GM12865 (cell line): ENCODE measurements around the gene LRRTM3.
A peak's percentile ranks its signal among the peaks of the same experiment; 100 is the strongest.

Experiments
- DNase-seq: peaks from one replicate; pipeline ENCODE4 v3.0.0; 2010; ENCODE audit warnings: low read depth
- H3K4me3 ChIP-seq: 2 replicates; pipeline ENCODE4 v1.5.1; 2011; ENCODE audit warnings: mild to moderate bottlenecking, low read depth, low read length, control low read depth
- TF ChIP-seq, protein P1 (sequence below): IDR thresholded peaks from 2 replicates; pipeline ENCODE4 v1.5.1; 2011; ENCODE audit warnings: low read length, control low read depth, low read depth, inconsistent platforms; ENCODE audit not compliant: insufficient read depth; ENCODE audit errors: missing control alignments

LRRTM3 gene

DNA sequence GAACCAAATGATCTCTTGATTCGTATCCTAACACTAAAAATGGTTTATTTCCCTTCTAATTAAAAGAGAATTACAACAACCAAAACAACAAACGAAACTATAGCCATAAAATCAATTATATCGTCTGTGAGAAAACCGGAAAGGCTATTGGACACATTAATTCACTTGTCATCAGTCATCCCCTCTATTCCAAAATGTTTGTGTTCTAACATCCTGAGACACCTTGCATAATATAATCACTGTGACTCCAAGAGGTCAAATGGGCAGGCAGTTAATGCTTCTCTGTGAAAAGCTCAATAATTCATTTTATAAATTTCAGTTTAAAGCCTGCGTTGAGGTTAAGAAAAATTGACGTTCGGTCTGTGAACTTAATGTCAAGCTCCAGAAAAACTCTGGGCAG, 463 bp upstream of the LRRTM3 start:
- no peak overlapping the region for H3K4me3 ChIP-seq
- DNase-seq, result no peak
- TF ChIP-seq, protein P1, sequence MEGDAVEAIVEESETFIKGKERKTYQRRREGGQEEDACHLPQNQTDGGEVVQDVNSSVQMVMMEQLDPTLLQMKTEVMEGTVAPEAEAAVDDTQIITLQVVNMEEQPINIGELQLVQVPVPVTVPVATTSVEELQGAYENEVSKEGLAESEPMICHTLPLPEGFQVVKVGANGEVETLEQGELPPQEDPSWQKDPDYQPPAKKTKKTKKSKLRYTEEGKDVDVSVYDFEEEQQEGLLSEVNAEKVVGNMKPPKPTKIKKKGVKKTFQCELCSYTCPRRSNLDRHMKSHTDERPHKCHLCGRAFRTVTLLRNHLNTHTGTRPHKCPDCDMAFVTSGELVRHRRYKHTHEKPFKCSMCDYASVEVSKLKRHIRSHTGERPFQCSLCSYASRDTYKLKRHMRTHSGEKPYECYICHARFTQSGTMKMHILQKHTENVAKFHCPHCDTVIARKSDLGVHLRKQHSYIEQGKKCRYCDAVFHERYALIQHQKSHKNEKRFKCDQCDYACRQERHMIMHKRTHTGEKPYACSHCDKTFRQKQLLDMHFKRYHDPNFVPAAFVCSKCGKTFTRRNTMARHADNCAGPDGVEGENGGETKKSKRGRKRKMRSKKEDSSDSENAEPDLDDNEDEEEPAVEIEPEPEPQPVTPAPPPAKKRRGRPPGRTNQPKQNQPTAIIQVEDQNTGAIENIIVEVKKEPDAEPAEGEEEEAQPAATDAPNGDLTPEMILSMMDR, result no peak

DNA sequence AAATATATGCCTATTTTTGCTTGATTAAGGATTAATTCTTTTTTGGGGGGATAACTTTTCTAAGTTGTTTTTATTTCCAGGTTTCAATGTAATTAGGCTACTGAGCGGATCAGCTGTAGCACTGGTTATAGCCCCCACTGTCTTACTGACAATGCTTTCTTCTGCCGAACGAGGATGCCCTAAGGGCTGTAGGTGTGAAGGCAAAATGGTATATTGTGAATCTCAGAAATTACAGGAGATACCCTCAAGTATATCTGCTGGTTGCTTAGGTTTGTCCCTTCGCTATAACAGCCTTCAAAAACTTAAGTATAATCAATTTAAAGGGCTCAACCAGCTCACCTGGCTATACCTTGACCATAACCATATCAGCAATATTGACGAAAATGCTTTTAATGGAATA, 1.0 kb downstream of the LRRTM3 start:
- no peak for DNase-seq
- no peak overlapping the region for H3K4me3 ChIP-seq

DNA sequence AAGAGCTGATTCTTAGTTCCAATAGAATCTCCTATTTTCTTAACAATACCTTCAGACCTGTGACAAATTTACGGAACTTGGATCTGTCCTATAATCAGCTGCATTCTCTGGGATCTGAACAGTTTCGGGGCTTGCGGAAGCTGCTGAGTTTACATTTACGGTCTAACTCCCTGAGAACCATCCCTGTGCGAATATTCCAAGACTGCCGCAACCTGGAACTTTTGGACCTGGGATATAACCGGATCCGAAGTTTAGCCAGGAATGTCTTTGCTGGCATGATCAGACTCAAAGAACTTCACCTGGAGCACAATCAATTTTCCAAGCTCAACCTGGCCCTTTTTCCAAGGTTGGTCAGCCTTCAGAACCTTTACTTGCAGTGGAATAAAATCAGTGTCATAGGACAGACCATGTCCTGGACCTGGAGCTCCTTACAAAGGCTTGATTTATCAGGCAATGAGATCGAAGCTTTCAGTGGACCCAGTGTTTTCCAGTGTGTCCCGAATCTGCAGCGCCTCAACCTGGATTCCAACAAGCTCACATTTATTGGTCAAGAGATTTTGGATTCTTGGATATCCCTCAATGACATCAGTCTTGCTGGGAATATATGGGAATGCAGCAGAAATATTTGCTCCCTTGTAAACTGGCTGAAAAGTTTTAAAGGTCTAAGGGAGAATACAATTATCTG, 1.6 kb downstream of the LRRTM3 start:
- no peak for DNase-seq
- H3K4me3 ChIP-seq, result no peak overlapping the region
- TF ChIP-seq, protein P1, result no peak

More for the DNA sequence above, 1.0 kb downstream of the LRRTM3 start:
- TF ChIP-seq, protein P1, result no peak

DNA sequence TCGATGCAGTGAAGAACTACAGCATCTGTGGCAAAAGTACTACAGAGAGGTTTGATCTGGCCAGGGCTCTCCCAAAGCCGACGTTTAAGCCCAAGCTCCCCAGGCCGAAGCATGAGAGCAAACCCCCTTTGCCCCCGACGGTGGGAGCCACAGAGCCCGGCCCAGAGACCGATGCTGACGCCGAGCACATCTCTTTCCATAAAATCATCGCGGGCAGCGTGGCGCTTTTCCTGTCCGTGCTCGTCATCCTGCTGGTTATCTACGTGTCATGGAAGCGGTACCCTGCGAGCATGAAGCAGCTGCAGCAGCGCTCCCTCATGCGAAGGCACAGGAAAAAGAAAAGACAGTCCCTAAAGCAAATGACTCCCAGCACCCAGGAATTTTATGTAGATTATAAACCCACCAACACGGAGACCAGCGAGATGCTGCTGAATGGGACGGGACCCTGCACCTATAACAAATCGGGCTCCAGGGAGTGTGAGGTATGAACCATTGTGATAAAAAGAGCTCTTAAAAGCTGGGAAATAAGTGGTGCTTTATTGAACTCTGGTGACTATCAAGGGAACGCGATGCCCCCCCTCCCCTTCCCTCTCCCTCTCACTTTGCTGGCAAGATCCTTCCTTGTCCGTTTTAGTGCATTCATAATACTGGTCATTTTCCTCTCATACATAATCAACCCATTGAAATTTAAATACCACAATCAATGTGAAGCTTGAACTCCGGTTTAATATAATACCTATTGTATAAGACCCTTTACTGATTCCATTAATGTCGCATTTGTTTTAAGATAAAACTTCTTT, 2.3 kb downstream of the LRRTM3 start:
- TF ChIP-seq, protein P1, result no peak
- DNase-seq, result no peak
- no peak overlapping the region for H3K4me3 ChIP-seq

DNA sequence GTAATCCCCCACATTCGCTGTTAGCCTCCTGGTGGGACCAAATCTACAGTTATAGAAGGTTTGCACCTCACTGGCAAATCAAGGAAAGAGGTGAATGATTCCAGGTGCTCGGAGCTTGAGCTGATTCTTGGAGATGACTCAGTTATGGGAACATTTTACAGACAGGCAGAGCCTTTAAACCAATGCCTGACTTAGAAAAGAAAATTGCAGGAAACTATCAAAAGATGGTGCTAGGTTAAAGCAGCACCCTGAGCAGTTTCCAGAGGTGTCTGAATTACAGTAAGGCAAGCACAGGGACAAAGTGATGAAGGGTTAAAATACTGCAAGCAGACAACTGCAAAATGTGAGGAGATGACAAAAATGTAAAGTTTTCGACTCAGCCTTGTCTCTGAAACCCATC, 2.9 kb downstream of the LRRTM3 start:
- DNase-seq, result no peak
- TF ChIP-seq, protein P1, result no peak
- no peak overlapping the region for H3K4me3 ChIP-seq

DNA sequence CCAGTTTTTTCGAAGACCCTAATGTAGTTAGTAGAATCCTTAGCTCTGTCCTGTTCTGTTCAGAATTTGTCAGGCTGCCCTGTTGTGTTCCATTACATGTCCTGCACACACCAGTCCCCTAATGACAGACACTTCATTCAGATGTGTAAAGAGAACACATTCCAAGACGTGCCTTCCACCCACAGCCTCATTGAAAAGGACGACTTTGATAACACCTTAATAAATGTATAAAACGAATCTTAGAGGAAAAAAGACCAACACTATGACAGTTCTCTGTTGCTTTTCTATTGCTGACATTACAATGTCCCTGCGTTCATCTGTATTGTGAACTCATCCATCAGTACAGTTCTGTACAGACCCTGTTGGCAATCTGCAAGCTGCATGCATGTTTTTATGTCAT, 3.5 kb downstream of the LRRTM3 start:
- no peak for DNase-seq
- TF ChIP-seq, protein P1, result no peak
- no peak overlapping the region for H3K4me3 ChIP-seq

- no peak overlapping the region for H3K4me3 ChIP-seq
- TF ChIP-seq, protein P1, result peak; percentile 64
- DNase-seq, result peak; percentile 64
Measured at GRCh38 chr10:66931340-66931948, 5.6 kb downstream of the LRRTM3 start.
